ENCODE data around the gene CD109.

The CD109 gene

DNA sequence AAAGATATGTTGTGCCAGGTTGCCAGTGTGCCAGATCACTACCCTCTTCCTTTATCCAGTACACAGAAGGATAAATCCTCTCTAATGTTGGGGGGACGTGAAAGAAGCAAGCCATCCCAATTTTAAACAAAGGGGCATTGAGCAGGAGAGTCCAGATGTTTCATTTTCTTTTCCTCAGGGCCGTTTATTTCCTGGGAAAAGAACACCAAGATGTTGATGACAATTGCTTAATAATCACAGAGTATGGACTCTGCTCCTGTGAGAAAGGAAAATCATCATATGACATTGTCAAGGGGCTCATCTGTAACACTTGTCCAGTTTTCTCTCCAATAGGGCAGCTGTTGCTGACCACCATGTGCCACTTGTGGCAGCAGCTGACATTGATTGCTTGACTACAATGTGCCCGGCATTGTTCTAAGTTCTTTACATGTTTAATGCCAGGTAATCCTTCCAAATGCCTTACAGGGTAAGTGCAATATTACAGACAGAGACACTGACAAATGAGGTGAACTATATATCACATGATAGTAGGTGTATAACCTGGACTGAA is 161.4 kb downstream of the CD109 start:
- DNase-seq (ENCODE audit: low read depth, low spot score): no peak

DNA sequence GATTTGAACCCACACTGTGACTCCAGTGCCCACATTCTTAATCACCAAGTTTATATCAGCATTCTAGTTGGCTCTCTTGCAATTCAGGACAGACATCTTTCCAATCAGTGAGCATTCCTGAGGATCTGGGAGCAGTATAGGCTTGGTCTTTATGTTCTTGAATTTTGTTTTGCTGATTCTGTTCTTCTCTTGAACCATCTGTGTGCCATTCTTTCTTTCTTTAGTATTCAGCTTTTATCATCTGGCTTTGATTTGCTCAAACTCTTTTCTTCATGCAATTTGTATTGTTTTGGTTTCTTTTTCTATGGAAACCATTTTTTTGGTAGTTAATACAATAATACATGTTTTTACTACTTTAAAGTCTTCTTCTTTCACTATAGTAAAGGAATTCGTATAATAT is 162.4 kb downstream of the CD109 start:
- no peak for DNase-seq (ENCODE audit: low read depth, low spot score)

DNA sequence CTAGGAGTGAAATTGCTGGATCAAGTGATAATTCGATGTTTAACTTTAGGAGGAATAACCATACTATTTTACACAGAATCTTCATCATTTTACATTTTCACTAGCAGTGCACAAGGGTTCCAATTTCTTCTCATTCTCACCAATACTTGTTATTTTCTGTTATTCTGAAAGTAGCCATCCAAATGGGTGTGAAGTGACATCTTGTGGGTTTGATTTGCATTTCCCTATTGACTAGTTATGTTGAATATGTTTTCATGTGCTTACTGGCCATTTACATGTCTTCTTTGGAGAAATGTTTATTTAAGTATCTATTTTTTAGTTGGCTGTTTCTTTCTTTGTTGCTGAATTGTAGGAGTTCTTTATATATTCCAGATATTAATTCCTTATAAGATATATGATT is 164.3 kb downstream of the CD109 start:
- DNase-seq (ENCODE audit: low read depth, low spot score): no peak

GRCh38 chr6:73866305-73866704 is 170.3 kb downstream of the CD109 start:
- no peak for DNase-seq (ENCODE audit: low read depth, low spot score)

- DNase-seq (ENCODE audit: low read depth, low spot score): no peak
These were observed 171.4 kb downstream of the CD109 start for GRCh38 chr6:73867411-73867810.

DNA sequence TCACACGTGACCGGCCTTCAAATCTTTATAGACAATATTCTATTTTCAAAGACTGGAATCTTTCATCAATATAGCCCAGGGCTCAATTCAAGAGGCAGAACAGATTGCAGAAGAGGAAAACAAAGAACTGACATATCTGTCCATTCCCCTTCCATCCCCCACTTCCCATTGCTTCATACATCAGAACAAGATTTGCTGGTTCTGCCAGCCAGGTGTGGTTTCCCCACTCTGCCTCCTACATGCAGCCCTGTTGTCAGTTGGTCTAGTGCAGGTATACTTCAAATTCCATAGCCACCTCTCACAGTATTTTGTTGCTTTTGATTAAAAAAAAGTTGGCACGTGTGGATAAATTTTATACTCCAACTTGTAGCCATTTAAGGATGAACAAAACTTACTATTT is 174.9 kb downstream of the CD109 start:
- no peak for DNase-seq (ENCODE audit: low read depth, low spot score)

- DNase-seq (ENCODE audit: low read depth, low spot score): no peak
These were observed 177.1 kb downstream of the CD109 start for GRCh38 chr6:73873081-73873480.

All from astrocyte of the hippocampus (primary cell).